ENCODE measurements around the gene SLC25A14.

Gene SLC25A14

GRCh38 chrX:130378024-130378669 lies 38.4 kb downstream of the SLC25A14 start:
- no peak for DNase-seq (ENCODE audit: low read depth in 2 of 2)

DNA sequence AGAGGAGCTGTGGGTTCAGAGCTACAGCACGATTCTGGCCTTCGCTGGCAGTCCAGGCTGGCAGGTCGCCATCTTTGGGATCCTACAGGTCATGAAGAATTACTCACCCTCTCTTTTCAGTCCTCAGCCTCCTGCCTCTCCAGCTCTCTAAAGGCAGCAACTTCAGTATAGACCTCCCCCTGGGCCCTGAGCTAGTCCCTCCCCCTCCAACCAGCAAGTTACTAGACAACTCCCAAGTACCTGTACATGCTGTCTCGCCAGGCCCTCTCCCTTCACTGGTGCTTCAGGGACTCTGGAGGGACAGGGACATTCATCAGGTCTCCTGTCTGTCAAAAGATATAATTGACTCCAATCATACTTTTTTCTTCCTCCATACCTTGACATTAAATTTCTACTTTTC lies 45.8 kb downstream of the SLC25A14 start, which contains the start of gene GPR119:
TSS of gene GPR119 (minus strand) at position 155 of the 400 bp plus-strand sequence. CDS start 227 bp downstream, outside the sequence.
- DNase-seq (ENCODE audit: low read depth in 2 of 2), result no peak

DNA sequence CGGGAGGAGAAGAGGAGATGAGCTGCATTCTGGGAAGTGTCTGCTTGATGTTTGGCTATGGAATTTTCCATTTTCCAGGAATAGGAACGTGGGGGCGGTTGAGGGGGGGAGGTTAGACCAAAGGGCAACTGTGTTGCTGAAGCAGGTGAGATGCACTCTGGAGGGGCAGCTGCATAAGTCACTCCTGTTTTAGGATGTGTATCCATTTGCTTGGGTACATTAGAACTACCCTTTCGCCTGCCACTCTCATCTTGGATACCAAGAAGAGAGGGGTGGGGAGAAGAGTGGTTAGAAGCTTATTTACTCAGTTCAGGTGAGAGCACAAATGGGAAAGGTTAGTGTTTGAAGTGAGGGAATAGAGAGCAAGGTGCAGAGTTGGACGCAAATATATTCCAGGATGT lies 46.7 kb downstream of the SLC25A14 start:
- no peak for DNase-seq (ENCODE audit: low read depth in 2 of 2)

DNA sequence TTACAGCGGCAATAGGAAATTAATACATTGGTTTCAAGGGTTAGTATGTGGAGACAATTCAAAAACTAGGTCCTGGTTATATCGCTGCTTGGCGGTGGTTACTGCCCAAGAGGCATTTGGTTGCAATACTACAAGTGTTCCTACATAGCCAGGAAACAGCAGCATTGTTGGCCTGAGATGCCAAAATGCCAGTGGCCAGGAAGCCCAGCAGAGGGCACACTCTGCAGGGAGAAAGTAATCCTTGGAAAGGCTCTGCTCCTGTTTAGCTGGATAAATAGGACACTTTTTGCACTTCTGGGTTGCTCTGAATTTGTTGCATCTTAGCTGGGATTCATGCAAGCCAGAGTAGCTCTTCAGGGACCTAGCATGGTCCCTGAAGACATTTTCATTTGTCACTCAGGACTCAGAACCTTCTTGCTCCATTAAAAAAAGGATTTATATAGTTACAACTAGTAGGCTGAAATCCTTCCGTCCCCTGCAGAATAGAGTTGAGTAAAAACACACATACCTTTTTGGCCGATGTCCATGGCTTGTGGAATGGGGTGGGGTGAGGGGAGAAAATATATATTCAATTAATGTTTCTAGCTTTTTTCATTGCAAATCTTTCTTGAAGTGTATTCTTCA lies 53.8 kb downstream of the SLC25A14 start:
- no peak for DNase-seq (ENCODE audit: low read depth in 2 of 2)

DNA sequence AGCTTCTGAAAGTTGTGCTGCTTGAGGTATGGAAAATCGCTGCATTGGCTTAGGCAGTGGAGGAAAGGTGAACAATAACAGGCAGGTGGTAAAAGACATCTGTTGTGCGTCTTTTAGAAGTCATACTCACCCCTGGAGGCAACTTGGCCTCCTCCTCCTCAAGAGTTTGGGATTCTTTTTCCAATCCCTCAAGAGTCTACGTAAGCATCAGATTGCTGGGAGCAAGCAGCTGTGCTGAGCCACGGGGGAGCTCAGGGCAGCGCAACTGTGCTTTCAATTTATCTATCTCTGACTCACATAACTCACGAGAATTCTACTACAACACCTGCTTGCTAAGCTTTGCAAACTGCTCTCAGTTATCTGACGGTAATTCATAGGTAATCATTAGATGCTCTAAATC lies 55.6 kb downstream of the SLC25A14 start:
- no peak for DNase-seq (ENCODE audit: low read depth in 2 of 2)

- DNase-seq (ENCODE audit: low read depth in 2 of 2), result peak; percentile 28 to 57
Observed at GRCh38 chrX:130401415-130402207, 61.9 kb downstream of the SLC25A14 start, which contains the start of gene RBMX2. Gene RBMX2, plus strand, starts transcription at chrX:130401987. Its CDS starts 46 bp downstream, at chrX:130402033.

DNA sequence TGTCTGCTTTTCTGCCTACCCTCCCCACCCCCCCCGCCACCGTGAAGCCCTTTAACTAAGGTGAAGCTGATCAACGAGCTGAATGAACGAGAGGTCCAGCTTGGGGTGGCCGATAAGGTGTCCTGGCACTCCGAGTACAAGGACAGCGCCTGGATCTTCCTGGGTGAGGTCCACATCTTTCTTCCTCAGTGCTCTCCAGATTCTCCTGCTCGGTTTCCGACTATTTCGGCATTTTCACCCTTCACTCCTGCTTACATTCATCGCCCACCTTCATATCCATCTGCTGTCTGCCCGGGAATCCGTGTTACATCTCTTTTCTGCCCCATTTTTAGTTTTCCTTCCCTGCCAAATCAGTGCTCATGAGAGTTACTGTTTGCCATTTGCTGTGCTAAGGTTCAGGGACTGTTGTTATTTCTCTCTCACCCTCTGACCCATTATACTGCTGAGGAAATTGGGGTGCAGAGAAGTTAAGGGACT lies 62.5 kb downstream of the SLC25A14 start:
- no peak for DNase-seq (ENCODE audit: low read depth in 2 of 2)

GRCh38 chrX:130413415-130413814 lies 73.7 kb downstream of the SLC25A14 start:
- no peak for DNase-seq (ENCODE audit: low read depth in 2 of 2)

DNA sequence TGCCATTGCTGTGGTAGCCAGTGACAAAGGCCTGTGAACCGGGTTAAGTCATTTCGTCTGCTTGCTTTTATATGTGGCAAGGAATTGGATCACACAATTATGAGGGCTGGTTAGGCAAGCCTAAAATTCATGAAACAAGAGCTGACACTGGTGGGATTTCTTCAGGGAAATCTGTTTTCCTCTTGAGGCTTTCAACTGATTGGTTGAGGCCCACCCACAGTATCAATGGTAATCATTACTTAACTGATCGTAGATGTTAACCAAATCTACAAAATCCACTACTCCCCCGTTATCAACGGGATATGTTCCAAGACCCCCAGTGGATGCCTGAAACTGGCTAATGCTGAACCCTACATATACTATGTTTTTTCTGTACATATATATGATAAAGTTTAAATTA lies 75.1 kb downstream of the SLC25A14 start:
- no peak for DNase-seq (ENCODE audit: low read depth in 2 of 2)

DNA sequence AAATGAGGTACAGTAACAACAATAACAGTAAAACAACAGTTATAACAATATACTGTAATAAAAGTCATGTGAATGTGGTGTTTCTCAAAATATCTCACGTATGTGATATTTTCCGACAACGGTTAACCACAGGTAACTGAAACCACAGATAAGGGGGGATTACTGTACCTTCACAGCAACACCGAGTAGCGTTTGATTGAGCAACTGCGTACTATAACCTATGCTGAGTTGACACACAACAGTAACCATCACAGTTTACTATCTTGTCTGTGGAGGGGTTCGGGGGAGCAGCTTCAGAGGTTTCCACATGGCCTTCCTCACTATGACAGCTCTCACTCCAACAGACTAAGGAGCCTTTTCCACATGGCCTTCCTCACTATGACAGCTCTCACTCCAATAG lies 75.5 kb downstream of the SLC25A14 start:
- no peak for DNase-seq (ENCODE audit: low read depth in 2 of 2)

GRCh38 chrX:130416785-130417184 lies 77.1 kb downstream of the SLC25A14 start:
- DNase-seq (ENCODE audit: low read depth in 2 of 2), result no peak

GRCh38 chrX:130418066-130418465 lies 78.3 kb downstream of the SLC25A14 start:
- DNase-seq (ENCODE audit: low read depth in 2 of 2), result no peak

DNA sequence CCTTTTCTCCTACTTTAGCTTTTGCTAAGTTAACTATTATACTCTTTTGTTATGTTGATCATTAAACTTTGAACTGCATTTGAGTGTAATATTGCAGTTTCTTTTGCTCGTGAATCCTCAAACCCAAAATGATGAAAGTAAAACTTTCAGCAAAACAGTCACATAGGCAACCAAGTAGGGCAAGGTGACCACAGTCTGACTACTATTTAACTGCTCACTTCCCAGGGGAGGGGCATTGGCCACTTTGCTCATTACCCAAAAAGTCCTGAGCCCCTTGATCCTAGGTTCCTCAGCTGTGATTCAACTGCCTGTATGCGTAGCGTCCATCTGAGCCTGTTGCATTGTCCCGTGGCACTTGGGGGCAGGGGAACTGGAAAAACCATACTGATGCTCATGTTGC lies 79.0 kb downstream of the SLC25A14 start:
- DNase-seq (ENCODE audit: low read depth in 2 of 2), result no peak

GRCh38 chrX:130419263-130419662 lies 79.5 kb downstream of the SLC25A14 start:
- no peak for DNase-seq (ENCODE audit: low read depth in 2 of 2)

Data from stimulated activated CD4-positive, alpha-beta T cell treated with anti-CD3 and anti-CD28 coated beads, Interleukin-4, amount 100 ng/mL, for 48 hours (primary cell).